IPS-NIHi7 (cell line): ENCODE data around the gene AACS.
"Not testable (repeated sequence)": the region's sequence is repeated elsewhere in the genome, so short reads cannot be mapped to it uniquely, and the experiment has no call there.

Experiments
- DNase-seq: peaks from one replicate; pipeline ENCODE4 v3.0.0; 2012; ENCODE audit warnings: mixed read lengths; ENCODE audit errors: extremely low spot score

The AACS gene

DNA sequence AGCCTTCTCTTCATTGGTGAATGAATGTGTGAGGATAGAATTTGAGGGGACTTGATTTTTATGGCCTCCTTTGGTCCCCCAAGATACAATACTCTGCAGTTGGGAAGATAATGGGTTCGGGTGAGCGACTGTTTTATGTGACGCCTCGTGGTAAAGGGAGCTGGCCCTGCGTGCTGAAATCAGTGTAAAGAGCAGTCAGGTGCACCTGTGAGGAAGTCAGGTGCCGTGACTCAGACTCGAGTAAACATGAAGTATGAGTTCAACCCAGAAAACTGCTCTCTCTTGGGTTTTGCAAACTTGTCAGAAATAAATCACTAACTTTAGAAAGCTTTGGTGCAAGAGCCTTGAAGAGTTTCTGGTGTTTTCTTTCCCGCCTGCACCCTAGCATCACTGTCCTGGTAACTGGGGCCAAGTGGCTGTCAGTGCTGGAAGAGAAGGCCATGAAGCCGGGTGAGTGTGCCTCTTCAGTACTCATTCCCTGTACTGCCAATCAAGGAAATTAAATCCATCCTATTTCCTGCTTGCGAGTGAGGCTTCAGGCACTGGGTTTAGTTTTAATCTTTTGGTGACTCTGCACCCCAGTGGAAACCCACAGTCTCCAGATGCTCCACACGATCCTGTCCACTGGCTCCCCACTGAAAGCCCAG lies 59.2 kb downstream of the AACS start:
- no peak for DNase-seq

DNA sequence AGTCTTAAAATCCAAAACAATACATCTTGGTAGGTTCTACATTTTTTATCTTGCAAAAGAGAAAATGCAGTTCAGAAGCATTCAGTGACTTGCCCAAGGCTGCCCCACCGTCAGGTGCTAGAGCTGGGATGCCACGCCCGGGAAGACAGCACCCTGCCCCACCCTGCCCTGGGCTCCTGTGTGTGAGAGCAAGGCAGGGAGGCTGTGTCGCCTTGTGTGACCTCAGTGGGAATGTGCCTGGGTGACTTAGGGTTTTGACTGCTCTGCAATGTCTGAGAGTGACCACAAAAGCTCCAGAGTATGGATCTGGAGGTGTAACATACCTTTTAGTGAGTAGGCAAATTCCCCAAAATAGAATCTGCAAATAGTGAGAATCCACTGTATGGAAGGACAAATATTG lies 60.0 kb downstream of the AACS start:
- no peak for DNase-seq

DNA sequence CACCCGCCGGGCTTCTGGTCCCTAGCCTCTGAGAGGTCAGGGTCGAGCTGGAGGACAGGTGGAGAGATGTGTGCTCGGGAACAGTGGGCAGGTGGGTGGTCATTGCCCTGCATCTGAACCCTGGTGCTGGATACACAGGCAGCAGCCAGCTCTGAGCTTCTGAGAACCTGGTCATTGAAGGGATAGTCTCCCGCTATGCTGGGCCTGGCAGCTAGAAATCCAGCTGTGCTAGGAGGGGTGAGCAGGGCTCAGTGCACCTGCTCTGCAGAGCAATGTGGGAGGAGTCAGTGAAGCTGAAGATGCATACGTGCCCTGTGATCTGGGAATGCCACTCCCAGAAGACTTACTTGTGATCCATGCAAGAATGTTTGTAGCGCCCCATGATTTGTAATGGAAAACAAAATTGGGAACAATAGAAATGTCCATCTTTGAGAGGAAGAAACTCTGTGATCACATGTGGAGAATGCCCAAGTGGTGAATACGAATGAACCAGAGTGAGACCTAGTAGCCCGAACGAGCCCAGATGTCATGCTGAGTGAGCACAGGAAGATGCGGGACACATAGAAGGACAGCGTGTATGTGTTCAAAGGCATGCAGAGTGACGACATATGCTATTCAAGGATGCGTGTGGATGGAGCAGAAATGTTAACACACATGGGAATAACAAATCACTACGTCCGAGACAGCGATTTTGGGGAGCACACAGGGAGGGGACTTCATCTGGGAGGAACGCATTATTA lies 63.4 kb downstream of the AACS start:
- no peak for DNase-seq

DNA sequence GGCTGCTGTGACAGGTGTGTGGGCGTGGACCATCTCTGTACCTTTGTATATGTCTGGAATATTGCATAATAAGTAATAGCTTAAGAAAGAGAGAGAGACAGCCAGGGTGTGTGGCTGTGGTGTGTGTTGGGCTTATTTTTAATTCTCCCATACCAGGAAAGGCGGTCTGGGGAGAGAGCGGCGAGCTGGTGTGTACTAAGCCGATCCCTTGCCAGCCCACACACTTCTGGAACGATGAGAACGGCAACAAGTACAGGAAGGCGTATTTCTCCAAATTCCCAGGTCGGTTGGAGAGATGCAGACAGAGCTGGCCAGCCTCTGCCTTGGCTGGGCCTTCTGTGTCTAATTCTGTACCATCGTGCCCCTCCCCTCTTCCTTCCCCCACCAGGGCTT lies 63.9 kb downstream of the AACS start:
- no peak for DNase-seq

DNA sequence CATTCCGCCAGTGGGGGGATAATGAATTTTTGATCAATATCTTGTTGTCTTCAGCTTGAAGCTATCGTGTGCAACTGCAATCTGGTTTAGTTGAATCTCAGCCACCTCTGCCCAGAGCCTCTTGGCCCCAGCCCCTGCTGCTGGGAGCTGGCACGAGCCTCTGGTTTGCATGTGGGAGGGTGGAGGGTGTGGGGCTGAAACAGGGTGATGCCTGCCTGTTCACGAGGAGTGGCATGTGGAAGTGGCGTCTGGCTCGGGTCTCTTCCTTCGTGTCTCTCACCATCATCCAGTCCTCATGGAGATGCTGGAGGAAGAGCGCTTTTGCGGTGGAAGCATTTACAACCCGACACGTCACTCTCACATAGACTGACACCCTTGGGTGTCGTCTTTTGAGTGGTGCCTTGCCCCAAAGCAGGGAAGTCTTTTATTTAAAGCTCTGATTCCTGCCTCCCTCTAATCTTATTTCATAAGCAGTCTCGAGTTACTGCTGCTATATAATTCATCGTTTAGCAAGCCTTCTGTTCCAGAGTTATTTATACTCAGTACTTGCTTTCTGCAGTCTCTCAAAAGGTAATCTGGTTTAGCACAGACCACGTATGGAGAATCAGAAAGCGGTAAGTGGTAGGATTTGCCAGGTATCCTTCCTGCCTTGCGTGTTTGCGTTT lies 64.5 kb downstream of the AACS start:
- DNase-seq: no peak

DNA sequence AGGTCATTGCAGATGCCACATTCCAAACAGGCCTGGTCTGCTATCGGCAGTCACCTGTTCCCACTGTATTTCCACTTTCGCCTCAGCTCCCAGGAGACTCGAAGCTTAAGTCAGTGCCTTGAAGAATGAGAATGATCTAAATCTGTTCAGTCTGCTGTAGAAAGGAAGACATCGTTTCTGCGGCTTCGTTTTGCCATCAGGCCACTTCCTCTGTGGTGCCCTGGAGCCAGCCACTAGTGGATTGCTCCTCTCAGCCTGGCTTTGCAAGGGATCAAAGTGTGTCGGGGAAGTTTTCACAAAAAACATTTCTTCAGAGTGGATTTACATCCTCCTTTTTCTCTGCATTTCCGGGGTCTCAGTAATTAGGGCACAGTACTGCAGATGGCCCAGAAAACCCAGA lies 66.7 kb downstream of the AACS start:
- DNase-seq: no peak

DNA sequence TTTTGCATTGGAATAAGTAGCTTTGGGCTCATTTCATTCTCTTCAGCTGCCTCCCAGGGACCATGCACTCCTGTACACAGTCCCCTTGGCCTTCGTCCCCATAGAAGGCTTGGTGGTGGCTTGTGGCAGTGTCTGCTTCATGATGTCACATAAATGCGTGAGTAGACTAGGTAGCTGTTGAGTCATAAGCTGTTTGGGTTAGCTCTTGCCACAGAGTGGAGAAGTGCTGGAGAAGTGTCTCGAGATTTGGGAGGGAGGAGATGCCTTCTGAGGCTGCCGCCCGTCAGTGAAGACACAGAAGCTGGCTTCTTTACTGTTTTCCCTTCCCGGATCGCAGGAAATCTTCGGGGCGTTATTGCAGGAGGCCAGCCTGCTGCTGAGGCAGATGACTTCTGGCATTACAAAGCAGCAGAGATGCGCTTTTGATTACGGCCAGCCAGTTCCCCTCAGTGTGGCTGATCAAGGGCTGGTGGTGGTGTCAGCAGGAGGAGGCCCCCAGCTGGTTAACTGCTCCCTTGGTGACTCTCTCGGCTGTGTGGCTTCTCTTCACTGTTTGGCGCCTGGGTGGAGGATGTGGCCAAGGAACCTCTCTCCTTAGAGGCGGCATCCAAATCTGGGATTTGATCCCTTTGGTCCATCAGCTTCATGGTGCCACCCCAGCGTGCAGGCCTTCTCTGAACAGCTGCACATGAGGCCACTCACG lies 67.6 kb downstream of the AACS start:
- no peak for DNase-seq

DNA sequence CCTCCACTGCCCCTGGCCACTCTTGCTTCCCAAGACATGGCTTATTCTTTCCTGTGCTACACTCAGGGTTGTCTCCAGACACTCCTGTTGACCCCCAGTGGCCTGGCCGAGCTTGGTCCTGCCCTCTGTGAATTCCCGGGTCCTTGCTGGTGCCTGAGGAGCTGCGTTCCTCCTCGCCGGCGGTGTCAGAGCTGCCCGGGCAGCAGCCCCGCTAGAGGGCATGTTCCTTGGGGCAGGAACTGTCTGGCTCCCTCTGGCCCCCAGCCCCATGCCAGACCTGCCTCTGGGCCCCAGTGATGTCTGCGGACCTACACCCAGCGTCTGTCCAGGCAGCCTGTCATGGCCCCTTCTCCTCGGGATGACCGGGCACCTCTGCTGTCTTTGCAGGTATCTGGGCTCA lies 68.4 kb downstream of the AACS start:
- no peak for DNase-seq

DNA sequence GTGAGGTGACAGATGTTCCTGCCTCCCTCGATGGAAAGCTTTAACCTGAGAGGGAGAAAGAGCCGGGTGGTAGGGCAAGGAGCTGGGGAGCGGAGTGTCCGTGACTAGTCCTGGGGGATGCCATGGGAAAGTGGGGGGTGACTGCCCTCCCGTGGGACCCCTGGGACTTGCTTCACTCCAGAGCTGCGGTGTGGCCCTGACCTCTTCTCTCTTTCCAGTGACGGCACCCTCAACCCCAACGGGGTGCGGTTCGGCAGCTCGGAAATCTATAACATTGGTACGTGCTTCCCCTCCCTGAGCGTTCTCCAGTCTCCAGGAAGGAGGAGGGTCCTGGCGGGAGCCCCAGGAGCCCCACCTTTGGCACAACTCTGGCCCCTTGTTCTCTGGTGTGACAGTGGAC lies 69.3 kb downstream of the AACS start:
- DNase-seq: no peak

DNA sequence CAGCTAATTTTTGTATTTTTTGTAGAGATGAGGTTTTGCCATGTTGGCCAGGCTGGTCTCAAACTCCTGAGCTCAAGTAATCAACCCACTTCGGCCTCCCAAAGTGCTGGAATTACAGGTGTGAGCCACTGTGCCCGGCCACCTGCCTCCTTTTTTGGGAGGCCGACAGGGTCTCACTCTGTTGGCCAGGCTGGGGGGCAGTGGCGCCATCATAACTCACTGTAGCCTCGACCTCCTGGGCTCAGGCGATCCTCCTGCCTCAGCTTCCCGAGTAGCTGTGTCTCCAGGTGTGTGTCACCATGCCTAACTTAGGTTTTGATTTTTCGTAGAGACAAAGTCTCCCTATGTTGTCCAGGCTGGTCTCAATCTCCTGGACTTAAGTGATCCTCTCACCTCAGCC lies 70.7 kb downstream of the AACS start:
- no peak for DNase-seq

DNA sequence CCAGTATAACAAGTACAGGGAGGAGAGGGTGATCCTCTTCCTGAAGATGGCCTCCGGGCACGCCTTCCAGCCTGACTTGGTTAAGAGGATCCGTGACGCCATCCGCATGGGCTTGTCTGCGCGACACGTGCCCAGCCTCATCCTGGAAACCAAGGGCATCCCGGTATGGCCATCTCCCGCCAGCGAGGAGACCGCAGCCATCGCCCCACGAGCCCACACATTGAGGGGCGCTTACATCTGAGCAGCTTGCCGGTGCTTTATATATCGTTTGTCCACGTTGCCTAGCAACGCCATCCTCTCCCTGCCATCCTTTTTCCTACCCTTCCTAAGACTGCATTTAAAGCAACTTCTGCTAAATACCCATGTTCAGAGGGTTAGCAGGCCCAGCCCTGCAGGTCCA lies 71.5 kb downstream of the AACS start:
- no peak for DNase-seq

DNA sequence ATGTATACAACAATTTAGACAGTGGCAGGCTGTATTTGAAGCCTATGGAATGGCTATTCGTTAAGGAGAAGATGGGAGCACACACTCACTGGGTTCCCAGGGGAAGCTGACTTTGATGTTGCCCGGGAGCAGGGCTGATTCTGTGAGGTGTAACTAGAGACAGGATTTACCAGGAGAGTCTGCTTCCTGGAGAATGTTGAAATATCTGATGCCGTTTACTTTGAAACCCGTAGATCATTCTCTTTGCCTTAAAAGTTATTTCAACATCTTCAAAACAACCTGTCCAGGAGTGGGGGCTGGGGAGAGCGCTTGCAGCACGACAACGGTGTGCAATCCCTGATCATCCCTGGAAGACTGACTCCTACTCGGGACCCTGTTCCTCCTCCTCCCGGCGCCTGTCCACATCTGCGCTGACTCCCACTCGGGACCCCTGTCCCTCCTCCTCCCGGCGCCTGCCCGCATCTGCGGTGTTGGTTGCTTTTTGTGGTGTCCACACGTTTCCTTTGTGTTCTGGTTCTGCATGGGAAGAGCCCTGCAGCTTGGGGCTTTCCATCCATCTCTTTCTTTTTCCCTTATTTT lies 72.6 kb downstream of the AACS start:
- no peak for DNase-seq

DNA sequence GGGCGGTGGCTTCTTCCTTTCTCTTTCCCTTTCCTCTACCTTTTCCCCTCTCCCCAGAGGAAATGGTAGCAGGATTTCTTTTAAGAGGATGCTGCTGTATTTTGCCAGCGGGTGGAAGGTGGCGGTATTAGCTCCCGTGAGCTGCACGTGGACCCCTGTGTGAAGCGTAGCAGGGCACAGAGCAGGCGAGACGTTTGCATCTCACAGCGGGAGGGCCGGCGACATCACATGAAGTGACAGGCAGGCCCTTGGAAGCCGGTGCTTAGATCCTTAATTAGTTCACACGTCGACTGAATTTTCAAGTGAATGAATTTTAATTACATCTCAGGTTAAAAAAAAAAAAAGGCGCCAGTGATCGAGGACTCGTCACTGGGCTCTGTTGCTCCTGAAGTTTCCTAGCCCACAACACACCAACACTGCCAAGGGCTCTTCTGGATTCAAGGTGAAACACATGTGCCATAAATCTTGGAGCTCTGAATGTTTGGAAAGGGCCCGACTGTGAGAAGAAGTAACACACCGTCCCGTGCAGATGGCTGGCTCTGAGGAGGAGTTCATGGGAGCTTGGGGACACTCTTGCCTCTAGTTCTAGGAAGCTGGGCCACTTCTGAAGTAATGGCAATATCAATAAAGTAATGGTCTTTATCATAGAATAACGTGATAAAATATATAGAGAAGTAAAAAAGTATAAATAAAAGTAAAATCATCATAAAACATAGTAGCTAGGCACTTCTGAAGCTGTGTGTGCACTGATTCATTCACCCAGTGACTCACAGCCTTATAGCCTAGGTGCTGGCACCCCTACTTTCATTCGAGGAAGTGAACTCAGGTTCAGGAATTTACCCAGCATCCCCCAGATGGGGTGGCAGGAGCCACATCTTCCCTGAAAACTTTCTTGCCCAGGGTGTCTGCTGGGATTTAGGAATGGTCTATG lies 75.3 kb downstream of the AACS start:
- peak; percentile 41 for DNase-seq

DNA sequence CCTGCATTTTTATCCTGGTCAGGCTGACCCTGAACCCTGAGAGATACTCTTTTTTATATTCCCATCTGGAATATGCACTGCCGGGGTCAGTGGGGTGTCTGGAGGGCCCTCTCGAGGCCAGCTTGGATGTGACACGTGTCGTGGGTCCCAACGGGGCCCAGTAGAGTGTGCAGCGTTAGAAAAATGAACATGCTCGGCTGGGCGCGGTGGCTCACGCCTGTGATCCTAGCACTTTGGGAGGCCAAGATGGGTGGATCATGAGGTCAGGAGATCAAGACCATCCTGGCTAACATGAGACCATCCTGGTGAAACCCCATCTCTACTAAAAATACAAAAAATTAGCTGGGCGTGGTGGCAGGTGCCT lies 76.0 kb downstream of the AACS start:
- DNase-seq: not testable (repeated sequence)

DNA sequence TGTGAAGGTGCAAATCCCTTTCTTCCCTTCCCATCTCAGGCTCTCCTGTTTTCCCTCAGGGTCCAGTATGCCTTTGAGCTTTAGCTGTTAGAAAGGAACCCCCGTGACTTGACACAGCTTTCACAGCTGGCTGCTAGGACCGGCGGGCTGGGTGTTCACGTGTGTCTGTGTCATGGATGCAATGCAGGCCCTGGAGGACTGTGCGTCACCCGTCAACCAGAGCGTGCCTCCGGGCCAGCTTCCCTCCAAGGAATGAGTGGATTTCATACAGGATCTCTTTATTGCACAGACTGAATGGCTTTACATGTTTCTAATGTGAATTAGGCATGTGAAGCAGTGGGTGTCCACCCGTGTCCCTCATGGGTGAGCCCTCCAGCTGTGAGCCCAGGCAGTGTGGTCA lies 77.4 kb downstream of the AACS start:
- no peak for DNase-seq

DNA sequence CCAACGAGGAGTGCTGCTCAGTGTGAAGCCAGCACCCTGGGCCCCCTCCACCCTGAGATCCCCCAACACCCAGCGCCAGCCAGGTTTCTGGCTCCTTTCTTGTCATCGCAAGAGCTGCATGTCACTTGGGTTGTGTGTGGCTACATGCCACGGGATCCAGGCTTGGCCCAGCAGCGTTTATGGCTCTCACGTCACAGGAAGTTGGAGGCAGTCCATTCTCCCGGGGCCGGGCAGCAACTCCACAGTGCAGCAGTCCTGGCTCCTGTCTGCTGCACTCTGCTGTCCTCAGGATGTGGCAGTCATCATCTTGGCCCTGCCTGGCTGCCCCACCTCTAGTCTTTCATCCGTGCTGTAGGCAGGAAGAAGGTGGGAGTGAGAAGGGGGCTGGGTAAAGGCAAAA lies 78.3 kb downstream of the AACS start:
- DNase-seq: no peak

DNA sequence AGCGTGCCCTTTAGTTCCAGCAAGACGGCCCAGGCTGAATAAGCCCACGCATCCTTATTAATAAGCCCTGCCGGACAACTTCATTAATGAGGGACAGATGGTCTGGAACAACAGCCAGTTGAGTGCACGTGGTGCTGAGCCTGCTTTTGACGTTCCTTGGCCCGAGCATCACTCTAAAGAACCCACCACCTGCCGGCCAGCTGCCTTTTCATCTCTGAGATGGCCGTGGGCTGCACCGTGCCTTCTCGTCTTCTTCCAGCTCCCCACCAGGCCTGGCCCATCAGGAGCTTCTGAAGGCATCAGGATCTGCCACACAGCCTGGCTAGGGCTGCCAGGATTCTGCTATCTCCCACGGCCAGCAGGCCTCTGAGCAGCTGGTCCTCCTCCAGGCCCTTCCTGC lies 80.0 kb downstream of the AACS start:
- no peak for DNase-seq

DNA sequence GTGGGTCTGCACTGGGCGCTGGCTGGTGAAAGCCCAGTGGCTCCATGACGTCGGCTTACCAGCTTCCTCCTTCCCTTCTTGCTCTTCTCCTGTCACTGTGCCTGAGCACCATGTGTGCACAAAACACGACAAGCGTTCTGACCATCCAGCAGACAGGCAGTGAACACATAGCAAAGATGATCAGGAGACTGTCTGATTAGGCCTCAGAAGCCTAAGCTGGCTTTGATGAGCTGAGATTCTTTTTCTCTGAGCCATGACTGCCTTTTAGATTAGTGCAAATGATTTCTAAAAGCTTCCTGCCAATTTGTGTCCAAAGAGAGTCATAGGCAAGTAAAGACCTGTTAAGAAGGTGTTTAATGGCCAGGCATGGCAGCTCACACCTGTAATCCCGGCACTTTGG lies 83.1 kb downstream of the AACS start:
- no peak for DNase-seq

DNA sequence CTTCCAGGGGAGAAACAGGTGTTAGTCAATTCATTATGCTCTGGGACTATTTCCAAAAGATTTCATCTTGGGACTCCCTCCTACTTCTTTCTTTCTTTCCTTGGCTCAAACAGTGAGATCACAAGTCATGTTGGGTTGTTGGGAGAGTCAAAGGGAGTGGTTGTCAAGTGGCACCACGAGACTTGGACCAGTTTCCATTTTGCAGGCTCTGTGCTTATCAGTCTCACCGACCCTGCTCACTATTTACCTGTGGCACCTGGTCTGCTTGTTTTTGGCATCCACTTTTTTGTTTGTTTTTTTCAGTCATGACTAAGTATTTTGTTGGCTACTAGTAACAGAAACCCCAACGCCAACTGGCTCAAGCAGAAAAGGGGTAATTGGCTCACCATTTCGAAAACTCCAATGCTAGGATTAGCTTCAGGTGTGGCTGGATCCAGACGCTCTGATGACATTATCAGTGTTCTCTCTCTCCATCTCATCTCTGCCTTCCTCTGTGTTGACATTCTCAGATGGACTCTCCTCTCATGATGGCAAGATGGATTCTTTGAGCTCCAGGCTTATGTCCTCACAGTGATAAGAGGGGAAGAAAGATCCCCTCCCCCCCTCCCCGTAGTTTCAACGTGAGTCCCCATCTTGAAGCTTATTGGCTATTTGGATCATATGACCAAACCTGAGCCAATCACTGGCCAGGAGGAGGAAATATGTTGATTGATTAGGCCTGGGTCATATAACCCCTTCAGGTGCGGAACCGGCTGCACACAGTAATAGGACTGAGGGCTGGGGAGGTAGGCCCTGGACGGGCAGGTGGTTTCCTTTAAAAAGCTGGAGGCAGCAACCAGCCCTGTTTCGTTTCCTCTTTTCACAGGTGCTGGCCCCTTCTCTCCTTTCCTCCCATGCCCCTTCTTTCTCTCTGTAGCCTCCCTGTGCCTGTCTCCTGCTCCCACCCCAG lies 84.2 kb downstream of the AACS start:
- DNase-seq: no peak

DNA sequence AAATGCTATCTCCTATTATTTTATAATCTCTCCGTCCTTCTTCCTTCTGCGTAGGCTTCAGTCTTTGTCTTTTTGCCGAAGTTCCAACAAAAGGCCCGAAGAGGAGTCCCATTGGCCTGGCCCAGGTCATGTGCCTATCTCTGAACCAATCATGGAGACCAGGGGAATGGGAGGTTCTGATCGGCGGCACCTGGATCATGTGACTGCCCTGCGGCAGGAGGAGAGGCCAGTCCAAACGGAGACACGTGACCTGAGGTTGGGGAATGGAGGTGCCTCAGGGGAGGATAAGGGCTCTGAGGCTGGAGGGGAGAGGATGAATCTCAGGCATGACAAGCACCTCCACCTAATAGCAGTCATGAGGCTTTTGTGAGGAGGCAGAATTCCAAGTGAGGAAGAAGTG lies 86.0 kb downstream of the AACS start:
- DNase-seq: peak; percentile 63
